ENCODE results near the gene DNAJC30.

Gene DNAJC30

DNA sequence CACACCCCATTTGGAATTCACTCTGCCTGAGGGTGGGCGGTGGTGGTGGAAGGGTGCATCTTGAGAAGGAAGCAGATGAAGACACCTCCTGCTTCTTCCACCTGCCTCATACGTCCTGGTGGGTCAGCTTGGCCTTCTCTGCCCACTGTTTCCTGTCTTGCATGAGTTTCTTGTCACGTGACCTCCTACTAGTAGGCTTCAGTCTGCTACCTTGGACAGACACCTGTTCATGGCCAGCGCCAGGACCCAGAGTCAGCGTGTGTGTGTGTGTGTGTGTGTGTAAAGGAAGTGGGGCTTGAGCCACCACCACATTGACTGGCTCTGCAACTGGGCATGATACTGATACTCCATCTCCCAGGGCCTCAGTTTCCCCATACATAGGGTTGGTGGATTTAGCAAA lies 32.7 kb downstream of the DNAJC30 start:
- DNase-seq (ENCODE audit: low read depth in 3 of 3, low spot score in 1 of 3) = no peak

DNA sequence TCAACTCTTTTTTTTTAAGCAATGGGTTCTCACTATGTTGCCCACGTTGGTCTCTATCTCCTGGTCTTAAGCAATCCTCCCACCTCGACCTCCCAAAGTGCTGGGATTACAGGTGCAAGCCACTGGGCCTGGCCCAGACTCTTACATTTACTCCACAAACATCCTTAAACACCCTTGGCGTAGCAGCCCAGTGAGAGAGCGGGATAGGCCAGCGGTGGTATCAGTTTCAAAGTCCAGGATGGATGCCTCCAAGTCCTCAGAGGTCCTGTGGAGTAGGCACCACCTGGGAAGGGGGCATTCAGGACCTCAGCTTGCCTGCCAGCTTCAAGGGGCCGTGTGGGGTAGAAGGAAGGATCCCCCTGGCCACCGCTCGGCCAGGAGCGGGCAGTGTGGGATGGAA lies 33.7 kb downstream of the DNAJC30 start:
- DNase-seq (ENCODE audit: low read depth in 3 of 3, low spot score in 1 of 3) = no peak

DNA sequence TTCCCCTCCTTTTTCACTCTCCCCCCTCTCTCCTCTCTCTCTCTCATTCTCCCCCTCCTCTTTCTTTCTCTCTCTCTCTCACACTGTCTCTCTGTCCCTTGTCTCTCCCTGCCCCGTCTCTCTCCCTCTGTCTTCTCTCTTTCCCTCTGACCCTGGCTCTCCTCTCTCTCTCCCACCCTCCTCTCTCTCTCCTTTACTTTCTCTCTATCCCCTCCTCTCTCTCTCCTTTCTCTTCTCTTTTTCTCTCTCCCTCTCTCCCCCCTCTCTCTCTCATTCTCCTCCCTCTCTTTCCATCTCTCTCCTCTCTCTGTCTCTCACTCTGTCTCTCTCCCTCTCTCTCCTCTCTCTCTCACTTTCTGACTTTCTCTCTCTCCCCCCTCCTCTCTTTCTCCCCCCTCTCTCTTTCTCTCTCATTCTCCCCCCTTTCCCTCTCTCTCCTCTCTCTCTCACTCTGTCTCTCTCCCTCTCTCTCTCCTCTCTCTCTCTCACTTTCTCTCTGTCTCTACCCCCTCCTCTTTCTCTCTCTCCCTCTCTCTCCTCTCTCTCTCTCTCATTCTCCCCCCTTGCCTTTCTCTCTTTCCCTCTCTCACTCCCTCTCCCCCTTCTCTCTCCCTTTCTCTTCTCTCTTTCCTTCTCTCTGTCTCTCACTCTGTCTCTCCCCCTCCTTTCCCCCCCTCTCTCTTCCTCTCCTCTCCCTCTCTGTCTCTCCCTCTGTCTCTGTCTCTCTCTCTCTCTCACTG lies 34.5 kb downstream of the DNAJC30 start:
- DNase-seq (ENCODE audit: low read depth in 3 of 3, low spot score in 1 of 3) = no peak

DNA sequence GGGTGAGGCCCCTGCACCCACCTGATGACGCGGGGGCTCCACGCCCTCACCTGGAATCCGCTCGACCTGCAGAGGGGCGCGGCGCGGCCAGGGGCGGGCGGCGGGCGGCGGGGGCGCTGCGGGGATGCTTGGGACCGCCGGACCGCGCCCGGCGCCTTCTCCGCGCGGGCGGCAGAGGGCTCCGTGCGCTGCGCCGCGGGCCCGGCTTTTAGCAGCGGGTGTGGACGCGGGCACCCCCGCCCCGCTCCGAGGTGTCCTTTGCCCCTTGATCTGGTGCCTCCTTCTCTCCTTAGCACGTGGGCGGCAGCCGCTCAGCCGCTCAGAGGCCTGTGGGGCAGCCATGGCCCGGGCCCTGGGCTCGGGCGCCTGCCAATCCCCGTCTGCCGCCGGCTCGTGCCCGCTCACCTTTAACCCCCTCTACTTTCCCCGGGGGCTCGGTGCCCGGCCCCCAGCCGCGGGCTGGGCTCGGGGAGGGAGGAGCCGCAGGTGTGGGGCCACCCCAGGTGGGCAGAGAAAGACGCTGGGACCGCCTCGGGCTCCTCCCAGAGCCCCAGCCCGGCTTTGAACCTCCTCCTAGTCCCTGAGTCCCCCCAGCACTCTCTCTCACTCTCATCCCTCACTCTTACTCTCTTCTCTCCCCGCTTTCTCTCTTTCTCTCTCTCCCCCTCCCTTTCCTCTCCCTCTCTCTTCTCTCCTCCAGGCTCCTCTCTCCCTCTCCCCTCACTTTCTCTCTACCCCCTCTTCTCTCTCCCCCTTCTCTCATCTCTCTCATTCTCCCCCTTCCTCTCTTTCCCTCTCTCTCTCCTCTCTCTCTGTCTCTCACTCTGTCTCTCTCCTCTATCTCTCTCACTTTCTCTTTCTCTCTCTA lies 35.3 kb downstream of the DNAJC30 start:
- DNase-seq (ENCODE audit: low read depth in 3 of 3, low spot score in 1 of 3) = no peak

DNA sequence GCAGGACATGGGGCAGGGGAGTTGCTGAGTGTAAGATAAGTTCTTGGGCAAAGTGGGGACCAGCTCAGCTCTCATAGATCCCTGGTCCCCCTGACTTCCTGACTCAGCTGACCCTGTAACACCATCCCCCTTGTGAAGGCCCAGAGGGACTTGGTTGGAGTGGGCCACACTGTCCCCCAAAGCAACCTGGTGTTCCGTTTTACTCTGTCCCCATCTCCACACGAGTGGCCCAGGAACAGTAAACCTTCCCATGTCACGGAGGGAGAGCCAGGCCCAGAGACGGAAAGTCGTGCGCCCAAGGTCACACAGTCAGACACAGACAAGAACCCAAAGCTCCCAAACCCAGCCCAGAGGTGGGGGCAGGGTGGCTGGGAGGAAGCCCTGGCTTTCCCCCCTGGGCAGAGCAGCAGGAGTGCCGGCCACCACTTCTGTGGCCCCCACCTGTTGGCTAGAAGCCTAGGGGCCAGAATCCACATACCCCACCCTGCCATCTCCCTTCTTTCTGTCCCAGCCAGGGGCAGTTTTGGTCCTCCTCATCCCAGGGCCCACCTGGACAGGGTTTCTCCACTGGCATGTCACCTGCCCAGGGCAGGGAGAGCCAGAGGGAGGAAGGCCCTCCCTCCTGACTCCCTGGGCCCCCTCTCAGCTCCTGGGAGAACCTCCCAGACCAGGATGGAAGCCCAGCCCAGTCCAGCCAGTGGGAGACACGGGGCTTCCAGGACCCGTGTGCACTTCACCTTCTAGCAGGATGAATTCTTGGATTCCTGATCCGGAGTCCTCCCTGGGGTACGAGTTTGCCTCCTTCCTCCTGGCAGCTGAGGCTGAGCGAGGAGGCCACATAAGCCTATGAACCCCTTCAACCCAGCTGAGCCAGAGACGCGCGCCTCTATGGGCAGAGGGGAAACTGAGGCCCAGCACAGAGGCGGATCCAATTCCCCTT lies 36.2 kb downstream of the DNAJC30 start:
- DNase-seq (ENCODE audit: low read depth in 3 of 3, low spot score in 1 of 3) = no peak

DNA sequence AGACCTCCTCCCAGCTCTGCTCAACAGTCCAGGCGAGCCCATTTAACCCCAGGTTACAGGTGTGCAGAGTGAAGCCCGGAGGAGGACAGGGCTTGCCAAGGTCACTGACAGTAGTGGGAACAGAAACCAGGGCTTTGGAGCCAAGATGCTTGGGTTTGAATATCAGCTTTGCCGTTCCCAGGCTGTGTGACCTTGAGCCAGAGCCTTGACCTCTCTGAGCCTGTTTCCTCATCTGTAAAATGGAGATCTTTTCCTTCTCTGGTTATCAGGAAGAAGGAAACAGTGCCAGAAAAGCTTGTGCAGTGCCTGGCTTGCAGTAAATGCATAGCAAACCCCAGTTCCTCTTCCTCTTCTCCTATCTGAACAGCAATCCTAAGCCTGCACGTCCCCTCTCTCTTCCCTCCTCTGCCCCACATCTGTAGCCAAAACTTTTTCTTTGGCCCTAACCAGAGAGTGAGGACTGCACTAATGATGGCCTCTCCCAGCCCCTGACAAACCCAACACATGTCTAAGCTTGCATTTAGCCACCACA lies 37.5 kb downstream of the DNAJC30 start:
- DNase-seq (ENCODE audit: low read depth in 3 of 3, low spot score in 1 of 3) = no peak

DNA sequence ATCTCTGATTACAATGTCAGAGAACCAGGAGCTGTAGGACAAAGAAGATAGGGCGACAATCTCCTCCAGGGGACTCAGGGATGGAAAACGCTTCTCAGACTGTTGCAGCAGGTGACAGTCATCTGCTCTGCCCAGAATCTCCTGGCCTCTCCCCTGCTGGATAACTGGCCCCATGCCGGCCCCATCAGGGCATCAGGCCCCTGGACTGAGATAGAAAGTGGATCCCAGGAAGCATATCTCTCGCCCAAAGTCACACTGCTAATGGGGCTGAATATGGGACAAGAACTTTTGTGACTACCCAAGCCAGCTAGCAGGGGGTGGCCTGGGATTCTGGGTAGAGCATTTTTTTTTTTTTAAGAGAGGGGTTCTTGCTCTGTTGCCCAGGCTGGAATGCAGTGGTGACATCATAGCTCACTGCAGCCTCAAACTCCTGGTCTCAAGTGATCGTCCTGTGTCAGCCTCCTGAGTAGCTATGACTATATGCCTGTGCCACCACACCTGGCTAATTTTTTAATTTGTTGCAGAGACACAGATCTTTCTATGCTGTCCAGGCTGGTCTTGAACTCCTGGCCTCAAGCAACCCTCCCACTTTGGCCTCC lies 38.5 kb downstream of the DNAJC30 start:
- no peak for DNase-seq (ENCODE audit: low read depth in 3 of 3, low spot score in 1 of 3)

DNA sequence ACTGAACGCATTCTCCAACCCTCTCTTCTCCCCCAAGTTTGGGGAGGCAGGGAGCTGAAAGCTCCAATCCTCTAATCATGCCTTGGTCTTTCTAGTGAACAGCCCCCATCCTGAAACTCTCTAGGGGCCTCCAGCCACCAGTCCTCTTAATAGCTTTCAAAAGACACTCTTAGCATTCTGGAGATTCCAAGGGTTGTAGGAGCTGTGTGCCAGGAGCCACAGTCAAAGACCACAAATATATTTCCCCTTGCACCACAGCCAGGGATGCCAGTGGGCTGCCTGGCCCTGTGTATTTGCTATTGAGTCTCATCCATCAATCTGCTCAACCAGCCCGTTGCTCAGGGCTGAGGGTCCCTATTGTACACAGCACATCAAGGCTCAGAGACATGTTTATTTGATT lies 40.4 kb downstream of the DNAJC30 start:
- DNase-seq (ENCODE audit: low read depth in 3 of 3, low spot score in 1 of 3) = no peak

DNA sequence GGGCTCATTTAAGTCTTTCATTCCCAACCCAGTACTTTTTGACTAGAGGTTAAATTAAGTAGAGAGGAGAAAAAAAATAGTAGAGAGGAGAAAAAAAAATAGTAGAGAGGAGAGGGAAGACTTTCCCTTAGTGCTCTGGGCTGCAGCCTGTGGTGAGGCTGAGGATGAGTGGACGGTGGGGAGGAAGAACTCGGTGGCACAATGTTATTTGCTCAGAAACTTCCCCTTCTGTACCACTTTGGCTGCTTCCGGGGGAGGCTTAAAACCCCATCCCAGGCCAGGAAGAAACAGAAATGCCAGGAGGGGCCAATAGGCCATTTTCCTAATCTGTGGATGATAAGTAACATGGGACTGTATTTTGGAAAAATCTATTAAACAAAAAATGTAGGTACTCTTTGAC lies 44.3 kb downstream of the DNAJC30 start:
- no peak for DNase-seq (ENCODE audit: low read depth in 3 of 3, low spot score in 1 of 3)

DNA sequence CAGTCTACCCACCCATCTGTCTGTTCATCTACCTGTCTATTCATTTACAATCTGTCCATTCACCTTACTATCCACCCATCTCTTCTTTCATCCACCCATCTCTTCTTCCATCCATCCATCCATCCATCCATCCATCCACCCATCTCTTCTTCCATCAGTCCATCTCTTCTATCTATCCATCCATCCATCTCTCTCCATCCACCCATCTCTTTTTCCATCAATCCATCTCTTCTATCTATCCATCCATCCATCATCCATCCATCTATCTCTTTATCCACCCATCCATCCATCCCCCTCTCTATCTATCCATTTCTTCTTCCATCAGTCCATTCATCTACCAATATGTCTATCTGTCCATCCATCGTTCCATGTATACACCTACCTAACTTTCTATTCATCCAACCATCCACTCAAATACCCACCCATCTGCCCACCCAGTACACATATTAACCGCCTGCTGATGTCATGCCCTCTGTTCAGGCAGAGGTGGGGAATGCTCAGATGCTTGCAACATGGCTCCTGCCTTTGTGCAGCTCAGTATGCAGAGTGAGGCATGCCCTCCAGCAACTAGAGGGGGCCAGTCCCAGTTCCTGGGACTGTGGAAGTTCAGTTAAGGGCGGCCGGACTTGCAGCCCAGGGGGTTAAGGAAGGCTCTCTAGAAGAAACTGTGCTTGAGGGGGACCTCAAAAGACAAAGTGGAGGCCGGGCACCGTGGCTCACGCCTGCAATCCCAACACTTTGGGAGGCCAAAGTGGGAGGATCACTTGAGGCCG lies 47.6 kb downstream of the DNAJC30 start:
- DNase-seq (ENCODE audit: low read depth in 3 of 3, low spot score in 1 of 3) = no peak

DNA sequence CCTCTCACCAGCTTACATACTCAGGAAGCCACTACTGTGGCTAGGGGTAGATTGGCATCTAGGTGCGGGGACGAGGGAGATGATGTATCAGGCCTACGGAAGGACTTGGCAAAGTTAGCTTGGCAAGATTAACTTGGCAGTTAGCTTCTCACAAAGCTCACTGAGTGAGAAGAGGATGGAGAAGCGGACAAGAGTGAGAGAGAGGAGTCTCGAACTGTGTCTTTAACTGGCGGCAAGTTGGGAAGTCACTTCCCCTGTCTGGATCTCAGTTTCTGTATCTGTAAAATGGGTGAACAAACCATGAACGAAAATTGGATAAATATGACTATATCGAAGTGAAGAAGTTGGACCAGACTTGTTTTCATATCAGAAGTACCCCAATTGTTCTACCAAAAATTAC lies 49.4 kb downstream of the DNAJC30 start:
- DNase-seq (ENCODE audit: low read depth in 3 of 3, low spot score in 1 of 3) = no peak

DNA sequence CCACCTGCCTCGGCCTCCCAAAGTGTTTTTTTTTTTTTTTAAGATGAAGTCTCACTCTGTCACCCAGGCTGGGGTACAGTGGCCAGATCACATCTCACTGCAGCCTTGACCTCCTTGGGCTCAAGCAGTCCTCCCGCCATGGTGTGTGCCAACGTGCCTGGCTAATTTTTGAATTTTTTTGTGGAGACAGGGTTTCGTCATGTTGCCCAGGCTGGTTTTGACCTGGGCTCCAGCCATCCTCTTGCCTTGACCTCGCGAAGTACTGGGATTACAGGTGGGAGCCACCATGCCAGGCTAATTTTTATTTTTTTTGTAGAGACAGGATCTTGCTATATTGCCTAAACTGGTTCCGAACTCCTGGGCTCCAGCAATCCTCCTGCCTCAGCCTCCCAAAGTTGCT lies 49.9 kb downstream of the DNAJC30 start:
- no peak for DNase-seq (ENCODE audit: low read depth in 3 of 3, low spot score in 1 of 3)

DNA sequence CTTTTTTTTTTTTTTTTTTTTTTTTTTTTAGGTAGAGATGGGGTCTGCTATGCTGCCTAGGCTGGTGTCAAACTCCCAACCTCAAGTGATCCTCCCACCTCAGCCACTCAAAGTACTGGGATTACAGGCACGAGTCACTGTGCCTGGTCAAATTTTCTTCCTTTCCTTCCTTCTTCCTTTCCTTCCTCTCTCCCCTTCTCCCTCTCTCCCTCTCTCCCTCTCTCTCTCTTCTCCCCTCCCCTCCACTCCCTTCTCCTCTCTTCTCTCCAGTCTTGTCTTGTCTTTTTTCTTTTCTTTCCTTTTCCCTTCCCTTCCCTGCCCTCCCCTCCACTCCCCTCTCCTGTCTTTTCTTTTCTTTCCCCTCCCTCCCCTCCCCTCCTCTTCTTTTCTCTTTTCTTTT lies 51.7 kb downstream of the DNAJC30 start:
- DNase-seq (ENCODE audit: low read depth in 3 of 3, low spot score in 1 of 3) = no peak

Measured in stimulated activated CD4-positive, alpha-beta T cell treated with anti-CD3 and anti-CD28 coated beads, TNF-alpha, amount 100 ng/mL, for 1 hour (primary cell).